ENCODE results near the gene PFKFB3. TPM values are rescaled to one million over a fixed set of nuclear protein-coding genes. Genes with fewer than 3 reads are reported as not detected.

PFKFB3 gene
- 17.3 and 18.2 TPM in 2 replicates for total RNA-seq

GRCh38 chr10:6202684-6203330, at the start of gene PFKFB3:
TSS of gene PFKFB3 (plus strand) at chr10:6202932. CDS start at chr10:6203261, 329 bp downstream.

Other genes with a start within 250 kb of the PFKFB3 start
- gene IL15RA, start 225.4 kb upstream of the PFKFB3 start, total RNA-seq = 7.6 and 9.8 TPM in 2 replicates
- gene IL2RA, start 140.6 kb upstream of the PFKFB3 start, total RNA-seq = not detected in 2 replicates
- 24.8 and 40.2 TPM in 2 replicates for gene RBM17, start 113.9 kb upstream of the PFKFB3 start, total RNA-seq